ENCODE measurements around the gene DIDO1. TPM values are rescaled to one million over a fixed set of nuclear protein-coding genes. Genes with fewer than 3 reads are reported as not detected.

DIDO1 gene
- total RNA-seq, 1 experiment from 2014 or later, result 85.9 TPM

GRCh38 chr20:62841705-62842212, 84.5 kb downstream of the DIDO1 start:
- H3K79me1 ChIP-seq (ENCODE audit: insufficient read depth, low read depth, low read length, poor library complexity, severe bottlenecking), result no peaks in the 10 kb centered on the region
- H3K23ac ChIP-seq (ENCODE audit: insufficient read length, low read depth, low read length), result no peak overlapping the region
- no peaks in the 10 kb centered on the region for H3K27me3 ChIP-seq (ENCODE audit: insufficient read depth, low read length)
- H2AK5ac ChIP-seq (ENCODE audit: insufficient read length, low read length), result no peak overlapping the region
- TF ChIP-seq CTCF (conservative IDR thresholded peaks at IDR 0.05), result no peak
- no CpG with 5 or more reads among the region's 16 CpGs for WGBS (ENCODE audit: extremely low coverage, insufficient read length, low lambda C conversion rate)
- no peak overlapping the region for H4K8ac ChIP-seq (replicated peaks; ENCODE audit: insufficient read length, low read depth, low read length)
- no peaks in the 10 kb centered on the region for H3K27me3 Mint-ChIP-seq (ENCODE audit: low read depth)
- H3T11ph ChIP-seq (ENCODE audit: low read length), result no peak overlapping the region
- H2BK15ac ChIP-seq (ENCODE audit: low read depth, low read length), result no peak overlapping the region
- H2BK5ac ChIP-seq (ENCODE audit: insufficient read length, low read length), result no peak overlapping the region
- no peak overlapping the region for H3K4me3 Mint-ChIP-seq
- H4K5ac ChIP-seq (ENCODE audit: insufficient read length, low read depth, low read length), result no peak overlapping the region
- H3K9ac ChIP-seq (ENCODE audit: extremely low read depth, insufficient read length, low read length), result no peak overlapping the region
- H3K4me2 ChIP-seq (ENCODE audit: insufficient read depth, insufficient read length, low read length), result no peak overlapping the region
- no peaks in the 10 kb centered on the region for H3K9me3 Mint-ChIP-seq
- no peak overlapping the region for H2AFZ ChIP-seq (ENCODE audit: low read length)
- H3K14ac ChIP-seq (ENCODE audit: insufficient read depth, low read length), result no peak overlapping the region
- H3K23me2 ChIP-seq (ENCODE audit: insufficient read length, low read depth, low read length, poor library complexity, severe bottlenecking), result no peaks in the 10 kb centered on the region
- no peak overlapping the region for H3K18ac ChIP-seq (ENCODE audit: insufficient read length, low read depth, low read length)
- H3K27ac Mint-ChIP-seq, result peak overlapping the region in 1 of 3 experiments; percentile 9; a peak in 1 of 7 replicates
- no peak overlapping the region for H2BK120ac ChIP-seq (ENCODE audit: low read depth, low read length, poor library complexity, severe bottlenecking)
- no peak overlapping the region for H3K27ac ChIP-seq (ENCODE audit: insufficient read length, low read depth, low read length)
- no peaks in the 10 kb centered on the region for H3K79me2 ChIP-seq (ENCODE audit: insufficient read depth, low read length)
- peaks cover 16 to 60% (median 55%) of the 10 kb centered on the region in 3 experiments; a peak in 6 of 7 replicates for H3K36me3 Mint-ChIP-seq (ENCODE audit: insufficient read depth in 1 of 3, low read depth in 3 of 3)
- H2BK20ac ChIP-seq (ENCODE audit: low read depth, low read length, poor library complexity, severe bottlenecking), result no peak overlapping the region
- H2BK12ac ChIP-seq (ENCODE audit: insufficient read length, low read depth, low read length), result no peak overlapping the region
- no peaks in the 10 kb centered on the region for H3K9me3 ChIP-seq (ENCODE audit: control insufficient read depth, low read depth, low read length)
- peaks cover 10 to 19% of the 10 kb centered on the region in 2 experiments for H3K4me1 Mint-ChIP-seq
- no peaks in the 10 kb centered on the region for H4K20me1 ChIP-seq (ENCODE audit: control insufficient read depth, insufficient read depth, insufficient read length)
- H3K4ac ChIP-seq (ENCODE audit: low read depth, low read length), result no peak overlapping the region
- no peaks in the 10 kb centered on the region for H3K4me1 ChIP-seq (ENCODE audit: insufficient read depth, low read length)
- H4K91ac ChIP-seq (ENCODE audit: insufficient read length, low read depth, low read length), result no peak overlapping the region
- H3K56ac ChIP-seq (ENCODE audit: insufficient read length, low read depth, low read length), result no peak overlapping the region
- DNase-seq, result no peak
